Mesodermal cell (in vitro differentiated cells): ENCODE results near the gene HMGB4.

Experiments used
- H3K27ac ChIP-seq: 2 replicates; pipeline ENCODE4 v1.7.0; 2013; ENCODE audit warnings: mild to moderate bottlenecking, low read depth, low read length, moderate library complexity; ENCODE audit not compliant: severe bottlenecking
- H3K36me3 ChIP-seq: 2 replicates; pipeline ENCODE4 v1.7.1; 2013; ENCODE audit warnings: mild to moderate bottlenecking, low read length, moderate library complexity; ENCODE audit not compliant: control insufficient read depth, insufficient read depth
- H3K4me1 ChIP-seq: one replicate; pipeline ENCODE4 v1.7.1; 2013; ENCODE audit warnings: mild to moderate bottlenecking, low read length; ENCODE audit not compliant: insufficient read depth, control insufficient read depth, poor library complexity, severe bottlenecking
- H3K4me3 ChIP-seq: 2 replicates; pipeline ENCODE4 v1.7.0; 2013; ENCODE audit warnings: low read length, control low read depth, mild to moderate bottlenecking; ENCODE audit not compliant: insufficient read depth, poor library complexity, severe bottlenecking; ENCODE audit errors: extremely low read depth
- H3K9me3 ChIP-seq: 2 replicates; pipeline ENCODE4 v1.7.1; 2013; ENCODE audit warnings: mild to moderate bottlenecking, low read length, moderate library complexity; ENCODE audit not compliant: control insufficient read depth
- WGBS, 2 experiments: methylation state at CpG; one replicate each; pipeline ENCODE4 v1.1.5; 2013; ENCODE audit warnings: missing lambda C conversion rate in 2 of 2; ENCODE audit not compliant: insufficient coverage in 2 of 2; 5-methylcytosine and 5-hydroxymethylcytosine counted together

HMGB4 gene

DNA sequence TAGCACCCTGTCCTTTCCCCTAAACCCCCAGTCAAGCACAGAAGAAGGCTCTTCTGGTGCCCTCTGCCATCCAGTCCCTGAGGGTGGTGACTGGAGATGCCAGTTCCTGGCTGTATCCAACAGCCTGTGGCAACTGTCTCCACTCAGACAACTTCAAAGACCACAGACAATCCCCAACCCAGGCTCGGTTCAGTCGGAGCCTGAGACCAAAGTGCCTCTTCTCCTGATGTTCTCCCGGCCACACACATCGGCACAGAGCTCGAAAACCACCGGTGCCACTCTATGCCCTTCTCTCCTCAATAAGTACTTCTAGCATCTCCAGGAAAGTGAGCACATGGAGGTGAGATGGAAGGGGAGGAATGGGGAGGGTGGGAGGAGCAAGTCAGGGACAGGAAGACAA is 39.6 kb upstream of the HMGB4 start:
- 83 to 97% methylated on average over 2 to 4 of the region's 6 CpGs for WGBS, 2 experiments
- Histone ChIP-seq H3K4me1 (no peaks in the 10 kb centered on the region), H3K9me3 (no peaks in the 10 kb centered on the region), H3K27ac (no peak overlapping the region), H3K4me3 (no peak overlapping the region), H3K36me3 (no peaks in the 10 kb centered on the region)

DNA sequence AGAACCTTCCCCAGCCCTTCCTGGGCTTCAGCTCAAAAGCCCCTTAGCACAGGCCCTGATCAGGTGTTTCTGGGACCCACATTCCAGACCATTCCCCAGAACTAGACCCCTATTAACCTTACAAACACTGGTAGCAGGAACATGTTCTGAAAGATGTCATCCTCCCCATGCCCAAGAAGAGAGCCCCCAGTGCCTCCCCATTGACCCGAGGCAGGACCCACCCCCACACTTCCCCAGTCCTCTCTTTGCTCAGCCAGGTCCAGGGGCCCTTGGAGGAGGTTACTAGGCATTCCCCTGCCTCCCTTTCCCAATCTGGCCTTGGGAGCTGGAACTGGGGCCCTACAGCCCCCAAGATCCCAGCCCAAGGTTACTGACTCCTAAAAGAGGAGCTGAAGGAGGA is 38.9 kb upstream of the HMGB4 start:
- Histone ChIP-seq H3K27ac (no peak overlapping the region), H3K9me3 (no peaks in the 10 kb centered on the region), H3K4me1 (no peaks in the 10 kb centered on the region), H3K36me3 (no peaks in the 10 kb centered on the region), H3K4me3 (no peak overlapping the region)
- no CpG with 5 or more reads among the region's 1 CpG for WGBS, 2 experiments

DNA sequence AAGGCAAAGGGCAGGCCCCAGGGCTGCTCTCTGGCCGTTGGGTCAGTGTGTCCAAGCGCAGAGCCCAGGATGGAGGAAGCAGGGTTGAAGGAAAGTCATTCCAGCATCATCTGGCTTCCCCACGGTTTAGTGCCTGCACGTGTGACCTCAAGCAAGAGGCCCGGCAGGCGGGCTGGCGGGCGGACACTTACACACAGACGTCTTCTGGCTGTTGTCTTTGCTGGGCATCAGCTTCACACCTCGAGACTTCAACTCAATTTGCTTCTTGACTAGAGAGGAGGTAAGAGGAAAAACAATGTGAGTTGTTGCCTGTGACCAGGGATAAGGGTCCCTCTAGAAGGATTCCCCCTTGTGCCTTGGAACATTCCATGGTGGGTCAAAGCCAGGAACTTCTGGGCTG is 38.4 kb upstream of the HMGB4 start:
- Histone ChIP-seq H3K27ac (no peak overlapping the region), H3K4me1 (no peaks in the 10 kb centered on the region), H3K9me3 (no peaks in the 10 kb centered on the region), H3K4me3 (no peak overlapping the region), H3K36me3 (no peaks in the 10 kb centered on the region)
- WGBS, 2 experiments, result 93 to 95% methylated on average over 7 to 8 of the region's 10 CpGs

DNA sequence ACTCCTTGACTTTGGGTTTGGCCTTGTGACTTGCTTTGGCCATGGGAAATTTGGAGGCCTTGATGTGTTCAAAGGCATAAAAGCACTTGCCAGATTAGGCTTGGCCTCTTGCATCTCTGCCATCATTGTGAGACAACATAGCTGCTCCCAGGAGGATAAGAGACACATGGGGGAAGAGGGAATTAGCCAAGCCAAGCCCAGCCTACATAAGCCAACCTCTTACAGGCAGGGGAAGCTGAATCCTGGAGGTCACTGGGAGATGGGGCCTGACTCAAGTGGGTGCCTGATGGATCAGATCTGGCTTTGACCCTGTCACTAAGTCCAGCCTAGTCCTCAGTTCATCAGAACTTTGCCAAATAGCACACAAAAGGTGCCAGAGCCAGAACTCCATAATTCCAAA is 37.6 kb upstream of the HMGB4 start:
- Histone ChIP-seq H3K36me3 (no peaks in the 10 kb centered on the region), H3K9me3 (no peaks in the 10 kb centered on the region), H3K4me3 (no peak overlapping the region), H3K27ac (no peak overlapping the region), H3K4me1 (no peaks in the 10 kb centered on the region)

DNA sequence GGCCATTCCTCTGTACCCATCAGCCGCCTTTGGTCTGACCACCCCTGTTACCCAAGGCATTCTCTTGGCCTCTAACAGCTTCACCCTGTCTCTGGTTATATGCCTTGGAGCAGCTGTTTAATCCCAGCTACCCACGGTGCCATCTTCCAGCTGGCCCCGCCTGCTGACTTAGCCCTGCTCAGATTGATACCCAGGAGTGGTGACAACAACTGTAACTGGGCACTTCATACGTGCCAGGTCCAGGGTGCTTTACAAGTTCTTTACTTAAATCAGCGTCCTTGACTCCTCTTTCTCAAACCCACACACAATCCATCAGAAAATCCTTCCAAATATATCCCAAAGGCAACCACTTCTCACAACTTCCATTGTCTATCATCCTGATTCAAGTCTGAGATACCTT is 37.2 kb upstream of the HMGB4 start:
- no peak overlapping the region for H3K27ac ChIP-seq
- H3K36me3 ChIP-seq, result no peaks in the 10 kb centered on the region
- no peaks in the 10 kb centered on the region for H3K4me1 ChIP-seq
- WGBS, 2 experiments, result 88 to 92% methylated on average over 4 to 5 of the region's 5 CpGs
- no peak overlapping the region for H3K4me3 ChIP-seq
- H3K9me3 ChIP-seq, result no peaks in the 10 kb centered on the region

DNA sequence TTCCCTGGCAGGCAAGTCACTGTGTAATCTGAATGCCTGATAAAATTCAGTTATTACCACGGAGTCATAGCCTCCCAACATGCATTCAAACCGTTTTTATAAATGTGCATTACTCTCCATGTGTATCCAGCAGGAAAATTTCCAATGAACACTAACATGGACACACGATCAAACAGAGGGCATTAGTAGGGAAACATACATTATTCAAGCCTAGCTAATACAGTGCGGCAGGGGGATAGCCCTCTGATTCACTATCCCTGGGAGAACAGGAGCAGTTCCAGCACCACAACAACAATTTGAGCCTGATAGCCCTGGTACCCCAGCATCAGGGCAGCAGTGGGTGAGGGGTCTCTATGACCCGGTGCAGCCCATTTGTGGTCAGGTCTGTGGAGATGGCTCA is 35.8 kb upstream of the HMGB4 start:
- Histone ChIP-seq H3K4me3 (no peak overlapping the region), H3K36me3 (no peaks in the 10 kb centered on the region), H3K27ac (no peak overlapping the region), H3K4me1 (no peaks in the 10 kb centered on the region), H3K9me3 (no peaks in the 10 kb centered on the region)
- 71% methylated on average over 4 of the region's 5 CpGs; no CpG with 5 or more reads in 1 of the 2 experiments for whole genome bisulfite sequencing, 2 experiments

DNA sequence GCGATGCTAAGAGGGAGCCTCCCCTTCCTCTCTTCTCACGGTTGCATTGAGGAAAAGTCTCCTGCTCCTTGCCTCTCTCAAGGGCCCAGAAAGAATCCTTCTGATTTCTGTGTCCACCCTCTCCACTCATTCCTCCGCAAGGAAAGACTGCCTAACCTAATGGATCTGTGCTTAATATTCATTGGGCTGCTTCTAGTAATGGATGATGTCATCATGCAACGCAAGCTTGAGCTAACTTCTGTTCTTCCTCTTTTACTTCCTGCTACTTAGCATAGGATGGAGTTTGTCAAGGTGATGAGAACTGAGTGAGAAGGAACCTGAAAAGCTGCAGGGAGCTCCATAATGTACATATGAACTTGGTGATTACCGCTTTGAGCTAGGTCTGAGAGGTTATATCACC is 35.2 kb upstream of the HMGB4 start:
- no peak overlapping the region for H3K27ac ChIP-seq
- no peaks in the 10 kb centered on the region for H3K9me3 ChIP-seq
- no peak overlapping the region for H3K4me3 ChIP-seq
- no peaks in the 10 kb centered on the region for H3K4me1 ChIP-seq
- no peaks in the 10 kb centered on the region for H3K36me3 ChIP-seq
- WGBS, 2 experiments, result 89 to 93% methylated on average over 3 of the region's 5 CpGs

DNA sequence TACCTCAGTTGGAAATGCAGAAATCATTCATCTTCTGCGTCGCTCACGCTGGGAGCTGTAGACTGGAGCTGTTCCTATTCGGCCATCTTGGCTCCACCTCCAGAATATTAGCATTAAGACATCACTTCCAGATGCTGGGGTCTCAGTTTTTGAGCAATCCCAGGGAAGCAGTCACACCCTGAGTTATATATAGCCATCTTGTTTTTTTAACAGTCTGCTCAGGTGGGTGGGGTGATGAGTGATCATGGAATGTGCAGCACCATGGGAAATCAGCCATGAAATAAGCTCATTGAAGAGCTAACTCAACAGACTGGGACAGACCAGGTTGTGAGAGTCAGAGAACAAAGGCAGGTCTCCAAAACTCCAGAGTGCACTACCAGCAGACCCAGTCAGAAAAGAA is 27.0 kb upstream of the HMGB4 start:
- 95 to 100% methylated on average over 3 to 4 of the region's 4 CpGs for WGBS, 2 experiments
- no peak overlapping the region for H3K27ac ChIP-seq
- no peaks in the 10 kb centered on the region for H3K36me3 ChIP-seq
- peaks cover 3% of the 10 kb centered on the region for H3K9me3 ChIP-seq
- no peak overlapping the region for H3K4me3 ChIP-seq
- no peaks in the 10 kb centered on the region for H3K4me1 ChIP-seq

DNA sequence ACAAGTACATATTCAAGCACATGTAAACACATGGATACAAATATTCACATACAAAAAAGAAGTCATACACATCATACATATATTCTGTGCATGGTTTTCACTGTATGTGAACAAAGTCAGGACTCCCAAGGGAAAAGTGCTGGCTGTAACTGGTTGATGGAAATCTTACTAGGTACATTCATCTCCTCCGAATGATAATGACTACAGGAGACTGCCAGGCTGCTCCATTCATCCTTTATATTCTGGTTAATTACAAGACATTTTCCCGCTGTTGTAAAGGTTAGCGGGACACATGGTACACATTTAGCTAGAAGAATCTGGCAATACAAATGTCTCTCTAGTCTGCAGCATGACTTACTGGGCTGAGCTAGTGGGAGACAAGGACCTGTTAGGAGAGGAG is 26.2 kb upstream of the HMGB4 start:
- 100% methylated on average over 1 to 2 of the region's 3 CpGs for WGBS, 2 experiments
- Histone ChIP-seq H3K36me3 (no peaks in the 10 kb centered on the region), H3K4me3 (no peak overlapping the region), H3K9me3 (peaks cover 3% of the 10 kb centered on the region), H3K4me1 (no peaks in the 10 kb centered on the region), H3K27ac (no peak overlapping the region)

DNA sequence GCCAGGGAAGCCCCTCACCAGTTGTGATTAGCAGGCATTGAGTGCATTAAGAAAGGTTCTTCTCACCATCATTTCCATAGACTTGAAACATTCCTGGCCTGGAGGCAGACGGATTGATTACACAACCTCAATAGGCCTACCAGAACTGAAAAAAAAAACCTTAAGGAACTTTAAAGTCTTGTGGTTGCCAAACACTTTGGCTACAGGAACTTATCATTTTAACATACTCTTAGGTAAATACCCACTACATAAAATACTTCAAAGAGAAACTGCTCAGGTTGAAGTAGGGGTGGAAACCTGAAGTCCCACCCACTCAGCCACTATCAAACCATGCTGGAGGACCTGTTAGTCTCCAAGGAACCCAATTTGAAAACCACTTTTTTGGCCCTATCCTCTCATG is 22.4 kb upstream of the HMGB4 start:
- Histone ChIP-seq H3K4me1 (no peaks in the 10 kb centered on the region), H3K9me3 (peaks cover 3% of the 10 kb centered on the region), H3K36me3 (no peaks in the 10 kb centered on the region), H3K27ac (no peak overlapping the region), H3K4me3 (no peak overlapping the region)
- WGBS, 2 experiments, result 80 to 83% methylated on average over 1 of the region's 1 CpG

DNA sequence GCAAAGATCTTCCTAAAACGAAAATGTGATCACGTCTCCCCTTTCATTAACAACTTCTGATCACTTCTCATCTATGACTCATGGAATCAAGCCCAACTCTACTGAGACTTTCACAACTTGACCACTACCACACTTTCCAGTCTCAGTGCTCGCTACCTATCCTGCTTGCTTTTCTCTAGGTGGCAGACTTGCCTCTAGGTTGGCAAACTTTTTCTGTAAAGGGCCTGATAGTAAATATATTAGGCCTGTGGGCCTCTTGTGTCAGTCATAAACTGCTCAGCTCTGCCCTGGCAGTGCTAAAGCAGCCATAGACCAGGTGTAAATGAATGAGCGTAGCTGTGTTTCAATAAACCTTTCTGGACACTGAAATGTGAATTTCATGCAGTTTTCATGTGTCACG is 21.5 kb upstream of the HMGB4 start:
- Histone ChIP-seq H3K36me3 (no peaks in the 10 kb centered on the region), H3K27ac (no peak overlapping the region), H3K4me3 (no peak overlapping the region), H3K9me3 (no peaks in the 10 kb centered on the region), H3K4me1 (no peaks in the 10 kb centered on the region)
- WGBS, 2 experiments, result 91 to 100% methylated on average over 3 to 4 of the region's 5 CpGs

DNA sequence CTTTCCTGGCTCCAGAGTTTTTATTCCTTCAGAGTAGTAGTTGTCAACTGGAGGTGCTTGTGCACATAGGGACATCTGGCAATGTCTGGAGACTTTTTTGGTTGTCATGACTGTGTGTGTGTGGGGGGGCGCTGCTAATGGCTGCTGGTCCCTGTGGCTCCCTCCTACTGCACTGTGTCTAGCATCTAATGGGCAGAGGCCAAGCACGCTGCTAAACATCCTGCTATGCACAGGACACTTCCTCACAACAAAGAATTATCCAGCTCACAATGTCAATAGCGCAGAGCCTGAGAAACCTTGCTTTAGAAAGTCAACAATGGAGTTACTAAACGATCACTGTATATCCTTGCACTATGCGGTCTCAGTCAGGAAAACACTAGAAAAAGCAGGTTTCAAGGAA is 19.7 kb upstream of the HMGB4 start:
- H3K9me3 ChIP-seq, result no peaks in the 10 kb centered on the region
- no peak overlapping the region for H3K27ac ChIP-seq
- 95 to 100% methylated on average over 4 of the region's 5 CpGs for WGBS, 2 experiments
- H3K36me3 ChIP-seq, result no peaks in the 10 kb centered on the region
- H3K4me3 ChIP-seq, result no peak overlapping the region
- peaks cover 5% of the 10 kb centered on the region for H3K4me1 ChIP-seq
